Fibroblast of villous mesenchyme (primary cell): ENCODE results near the gene UPK1B. TPM values are rescaled to one million over a fixed set of nuclear protein-coding genes. Genes with fewer than 3 reads are reported as not detected.

ENCODE experiments used
- DNase-seq: peaks from one replicate; pipeline ENCODE4 v3.0.0-alpha.2; 2010; ENCODE audit warnings: low read depth
- H3K4me3 ChIP-seq: 2 replicates; pipeline ENCODE4 v1.5.1; 2011; ENCODE audit warnings: low read depth, mild to moderate bottlenecking, low read length
- CTCF ChIP-seq: IDR thresholded peaks from 2 replicates; pipeline ENCODE4 v1.5.1; 2012; ENCODE audit warnings: low read depth, mild to moderate bottlenecking, low read length; ENCODE audit not compliant: insufficient read depth
- total RNA-seq: library from RNA; depleted of rRNA; stranded (reverse); fragments of >200 nt; gene quantifications from 2 replicates; pipeline ENCODE4 v1.2.3, GENCODE V29; 2012

UPK1B gene
- total RNA-seq, 1 donor = 2.2 TPM

GRCh38 chr3:119194237-119195150 lies 21.1 kb downstream of the UPK1B start:
- no peak overlapping the region for H3K4me3 ChIP-seq
- TF ChIP-seq CTCF = no peak

DNA sequence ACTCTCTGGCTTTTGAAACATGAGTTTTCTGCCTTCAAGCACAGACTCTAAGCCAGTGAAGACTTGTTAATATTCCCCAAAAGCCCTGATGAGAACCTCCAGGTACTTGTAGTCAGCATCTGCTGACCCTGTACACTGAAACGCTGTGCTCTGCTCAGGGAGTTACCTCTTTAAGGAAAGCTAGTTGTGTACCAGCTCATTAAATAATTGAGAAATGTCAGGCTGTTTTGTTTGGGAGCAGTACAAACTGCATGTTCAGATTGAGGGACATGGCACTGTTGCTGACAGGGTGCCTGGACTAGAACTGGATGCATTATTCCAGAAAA lies 21.7 kb downstream of the UPK1B start:
- no peak for TF ChIP-seq CTCF
- no peak for DNase-seq
- H3K4me3 ChIP-seq = no peak overlapping the region

More at GRCh38 chr3:119194237-119195150, 21.1 kb downstream of the UPK1B start:
- no peak for DNase-seq

GRCh38 chr3:119195911-119196310 lies 22.5 kb downstream of the UPK1B start:
- TF ChIP-seq CTCF = no peak
- no peak for DNase-seq
- H3K4me3 ChIP-seq = no peak overlapping the region

GRCh38 chr3:119205209-119205608 lies 31.8 kb downstream of the UPK1B start:
- H3K4me3 ChIP-seq = no peak overlapping the region

DNA sequence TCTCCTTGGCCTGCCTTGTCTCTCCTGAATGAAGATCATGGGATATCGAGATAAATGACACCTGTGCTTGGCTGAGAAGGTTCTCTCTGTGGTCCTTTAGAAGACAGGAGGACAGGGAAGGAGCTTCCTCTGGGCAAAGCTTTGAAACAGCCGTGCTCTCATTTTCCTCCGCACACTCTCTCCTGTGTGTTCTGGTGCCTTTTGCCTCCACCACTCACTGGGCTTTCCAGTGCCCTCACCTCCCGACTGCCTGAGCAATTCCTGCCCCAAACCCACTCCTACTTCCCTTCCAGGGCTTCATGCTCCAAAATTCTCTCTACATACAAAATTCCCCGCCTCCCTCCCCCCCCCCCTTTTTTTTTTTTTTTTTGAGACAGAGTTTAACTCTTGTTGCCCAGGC lies 32.3 kb downstream of the UPK1B start:
- DNase-seq = no peak
- TF ChIP-seq CTCF = no peak
- H3K4me3 ChIP-seq = no peak overlapping the region

More at GRCh38 chr3:119205209-119205608, 31.8 kb downstream of the UPK1B start:
- no peak for DNase-seq
- no peak for TF ChIP-seq CTCF

GRCh38 chr3:119206611-119207511 lies 33.5 kb downstream of the UPK1B start:
- H3K4me3 ChIP-seq = no peak overlapping the region
- DNase-seq = no peak
- TF ChIP-seq CTCF = no peak
